ENCODE measurements around the gene FOXK1. TPM values are rescaled to one million over a fixed set of nuclear protein-coding genes. Genes with fewer than 3 reads are reported as not detected.
"Not testable (repeated sequence)": the region's sequence is repeated elsewhere in the genome, so short reads cannot be mapped to it uniquely, and the experiment has no call there.

FOXK1 gene
- 10 to 100 TPM; 32.3 to 32.5 TPM for total RNA-seq

GRCh38 chr7:4681886-4682620 is at the start of gene FOXK1:
Gene FOXK1, plus strand, starts transcription at chr7:4682295. Its CDS starts 14 bp downstream, at chr7:4682309.
- peaks cover 13% of the 10 kb centered on the region for H3K4me1 Mint-ChIP-seq
- H3K9me3 Mint-ChIP-seq = no peaks in the 10 kb centered on the region
- peak within 1 kb of the TSS; percentile 88 for H3K4me3 Mint-ChIP-seq
- no peaks in the 10 kb centered on the region for H3K27me3 Mint-ChIP-seq
- peak; percentile 63 for ATAC-seq (replicated peaks)
- H3K27ac Mint-ChIP-seq = peak within 1 kb of the TSS; percentile 94
- H3K36me3 Mint-ChIP-seq (ENCODE audit: low read depth) = peaks cover 39% of the 10 kb centered on the region

- Mint-ChIP-seq H3K4me3 (no peak overlapping the region), H3K4me1 (no peaks in the 10 kb centered on the region), H3K36me3 (ENCODE audit: low read depth) (no peaks in the 10 kb centered on the region), H3K9me3 (no peaks in the 10 kb centered on the region), H3K27ac (no peak overlapping the region), H3K27me3 (no peaks in the 10 kb centered on the region)
- ATAC-seq (replicated peaks) = peak; percentile 85
These were observed 49.1 kb upstream of the FOXK1 start for GRCh38 chr7:4633012-4633411.

GRCh38 chr7:4634166-4634565 is 47.9 kb upstream of the FOXK1 start:
- Mint-ChIP-seq H3K27me3 (no peaks in the 10 kb centered on the region), H3K27ac (no peak overlapping the region), H3K9me3 (no peaks in the 10 kb centered on the region), H3K36me3 (ENCODE audit: low read depth) (no peaks in the 10 kb centered on the region), H3K4me3 (no peak overlapping the region), H3K4me1 (peaks cover 5% of the 10 kb centered on the region)
- no peak for ATAC-seq (replicated peaks)

DNA sequence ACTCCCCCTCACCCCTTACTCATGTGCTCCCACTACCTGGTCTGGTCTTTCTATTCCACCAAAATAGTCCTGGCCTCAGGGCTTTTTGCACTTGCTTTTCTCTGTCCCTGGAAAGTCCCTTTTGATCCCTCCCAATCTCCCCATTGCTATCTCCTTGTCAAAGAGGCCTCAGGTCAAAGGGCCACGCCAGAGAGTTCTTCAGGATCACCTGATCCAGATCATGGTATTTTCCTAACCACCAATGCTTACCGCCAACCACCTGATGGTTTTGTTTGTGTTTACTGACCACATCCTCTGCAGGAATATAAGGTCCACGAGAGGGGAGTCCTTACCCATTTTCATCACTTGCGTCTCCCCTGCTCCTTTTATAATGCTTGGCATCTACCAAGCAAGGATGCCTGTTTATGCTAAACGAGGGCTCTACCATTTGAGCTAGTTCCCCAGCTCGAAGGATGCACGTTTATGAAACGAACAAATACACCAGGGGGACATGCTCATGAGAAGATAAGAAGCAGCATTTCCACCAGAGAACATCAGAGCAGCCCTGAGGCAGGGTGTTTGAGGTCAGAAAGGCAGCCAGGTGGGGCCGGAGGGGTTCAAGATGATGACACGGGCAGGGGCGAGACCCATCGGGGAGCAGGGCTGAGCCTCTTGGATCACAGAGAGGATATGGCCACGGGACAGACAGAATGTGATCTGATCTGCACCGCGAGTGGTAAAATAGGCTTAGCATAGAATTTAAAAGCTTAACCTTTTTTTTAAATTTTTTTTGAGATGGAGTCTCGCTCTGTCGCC is 43.1 kb upstream of the FOXK1 start:
- H3K27me3 Mint-ChIP-seq = no peaks in the 10 kb centered on the region
- no peak overlapping the region for H3K4me3 Mint-ChIP-seq
- peaks cover 8% of the 10 kb centered on the region for H3K36me3 Mint-ChIP-seq (ENCODE audit: low read depth)
- H3K9me3 Mint-ChIP-seq = no peaks in the 10 kb centered on the region
- peak overlapping the region; percentile 18 for H3K27ac Mint-ChIP-seq
- peaks cover 11% of the 10 kb centered on the region for H3K4me1 Mint-ChIP-seq
- no peak for ATAC-seq (replicated peaks)

DNA sequence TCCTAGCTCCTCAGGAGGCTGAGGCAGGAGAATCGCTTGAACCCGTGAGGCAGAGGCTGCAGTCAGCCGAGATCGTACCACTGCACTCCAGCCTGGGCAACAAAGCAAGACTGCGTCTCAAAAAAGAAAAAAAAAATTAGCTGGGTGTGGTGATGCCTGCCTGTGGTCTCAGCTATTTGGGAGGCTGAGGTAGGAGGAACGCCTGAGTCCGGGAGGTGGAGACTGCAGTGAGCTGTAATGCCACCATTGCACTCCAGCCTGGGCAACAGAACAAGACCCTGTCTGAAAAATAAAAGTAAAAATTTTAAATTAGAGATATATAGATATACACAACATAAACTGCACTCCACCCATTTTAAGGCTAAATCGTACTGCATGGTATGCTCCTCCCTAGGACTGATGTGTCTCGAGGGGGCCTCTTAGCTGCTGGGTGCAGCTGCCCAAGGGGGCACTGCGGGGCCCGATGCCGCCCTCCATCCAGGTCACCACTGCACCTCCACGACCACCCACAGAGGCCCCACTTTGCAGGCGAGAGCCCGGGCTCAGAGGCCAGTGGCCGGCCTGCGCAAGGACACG is 40.9 kb upstream of the FOXK1 start:
- peak; percentile 0 for ATAC-seq (replicated peaks)
- peaks cover 11% of the 10 kb centered on the region for H3K4me1 Mint-ChIP-seq
- no peaks in the 10 kb centered on the region for H3K27me3 Mint-ChIP-seq
- peak overlapping the region; percentile 58 for H3K4me3 Mint-ChIP-seq
- no peak overlapping the region for H3K27ac Mint-ChIP-seq
- no peaks in the 10 kb centered on the region for H3K9me3 Mint-ChIP-seq
- peaks cover 8% of the 10 kb centered on the region for H3K36me3 Mint-ChIP-seq (ENCODE audit: low read depth)

- no peaks in the 10 kb centered on the region for H3K27me3 Mint-ChIP-seq
- peak overlapping the region; percentile 94 for H3K27ac Mint-ChIP-seq
- peaks cover 8% of the 10 kb centered on the region for H3K36me3 Mint-ChIP-seq (ENCODE audit: low read depth)
- H3K4me1 Mint-ChIP-seq = peaks cover 11% of the 10 kb centered on the region
- peak overlapping the region; percentile 91 for H3K4me3 Mint-ChIP-seq
- peak; percentile 94 for ATAC-seq (replicated peaks)
- H3K9me3 Mint-ChIP-seq = no peaks in the 10 kb centered on the region
These were observed 40.2 kb upstream of the FOXK1 start for GRCh38 chr7:4641667-4642467.

GRCh38 chr7:4642468-4643203 is 39.5 kb upstream of the FOXK1 start:
- H3K4me1 Mint-ChIP-seq = peaks cover 11% of the 10 kb centered on the region
- H3K27ac Mint-ChIP-seq = peak overlapping the region; percentile 94
- peaks cover 8% of the 10 kb centered on the region for H3K36me3 Mint-ChIP-seq (ENCODE audit: low read depth)
- no peak for ATAC-seq (replicated peaks)
- H3K27me3 Mint-ChIP-seq = no peaks in the 10 kb centered on the region
- H3K9me3 Mint-ChIP-seq = no peaks in the 10 kb centered on the region
- peak overlapping the region; percentile 91 for H3K4me3 Mint-ChIP-seq

DNA sequence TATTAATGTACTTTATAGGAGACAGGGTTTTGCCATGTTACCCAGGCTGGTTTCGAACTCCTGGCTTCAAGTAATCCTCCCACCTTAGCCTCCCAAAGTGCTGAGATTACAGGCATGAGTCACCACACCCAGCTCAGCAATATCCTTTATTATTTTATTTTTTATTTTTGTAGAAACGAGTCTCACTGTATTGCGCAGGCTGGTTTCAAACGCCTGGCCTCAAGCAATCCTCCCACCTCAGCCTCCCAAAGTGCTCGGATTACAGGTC is 39.0 kb upstream of the FOXK1 start:
- not testable (repeated sequence) for ATAC-seq (replicated peaks); H3K36me3 Mint-ChIP-seq (ENCODE audit: low read depth); H3K27me3 Mint-ChIP-seq; H3K9me3 Mint-ChIP-seq
- Mint-ChIP-seq H3K27ac (peak overlapping the region; percentile 94), H3K4me1 (peaks cover 11% of the 10 kb centered on the region), H3K4me3 (peak overlapping the region; percentile 91)

GRCh38 chr7:4645246-4645645 is 36.8 kb upstream of the FOXK1 start:
- Mint-ChIP-seq H3K9me3 (no peaks in the 10 kb centered on the region), H3K4me1 (peaks cover 6% of the 10 kb centered on the region), H3K27me3 (no peaks in the 10 kb centered on the region), H3K27ac (no peak overlapping the region), H3K4me3 (no peak overlapping the region), H3K36me3 (ENCODE audit: low read depth) (peaks cover 8% of the 10 kb centered on the region)
- no peak for ATAC-seq (replicated peaks)

DNA sequence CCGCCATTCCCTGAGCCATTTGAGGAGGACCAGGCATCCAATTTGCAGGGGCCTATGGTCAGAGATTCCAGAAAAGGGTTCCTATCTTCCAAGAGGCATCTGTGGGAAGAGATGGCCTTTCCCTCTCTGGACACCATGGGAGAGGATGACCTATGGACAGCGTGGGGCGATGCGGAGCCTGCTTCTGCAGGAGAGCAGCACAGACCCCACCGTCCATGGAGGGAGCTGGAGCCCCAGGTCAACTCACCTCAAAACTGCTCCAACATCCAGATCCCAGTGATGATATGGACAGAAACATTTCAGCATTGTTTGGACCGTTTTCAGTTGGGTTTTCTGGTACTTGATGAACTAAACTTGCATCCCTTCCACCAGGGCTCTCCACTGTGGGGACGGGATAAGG is 34.0 kb upstream of the FOXK1 start:
- Mint-ChIP-seq H3K36me3 (ENCODE audit: low read depth) (no peaks in the 10 kb centered on the region), H3K4me1 (no peaks in the 10 kb centered on the region), H3K4me3 (no peak overlapping the region), H3K27me3 (no peaks in the 10 kb centered on the region), H3K27ac (no peak overlapping the region), H3K9me3 (no peaks in the 10 kb centered on the region)
- no peak for ATAC-seq (replicated peaks)

DNA sequence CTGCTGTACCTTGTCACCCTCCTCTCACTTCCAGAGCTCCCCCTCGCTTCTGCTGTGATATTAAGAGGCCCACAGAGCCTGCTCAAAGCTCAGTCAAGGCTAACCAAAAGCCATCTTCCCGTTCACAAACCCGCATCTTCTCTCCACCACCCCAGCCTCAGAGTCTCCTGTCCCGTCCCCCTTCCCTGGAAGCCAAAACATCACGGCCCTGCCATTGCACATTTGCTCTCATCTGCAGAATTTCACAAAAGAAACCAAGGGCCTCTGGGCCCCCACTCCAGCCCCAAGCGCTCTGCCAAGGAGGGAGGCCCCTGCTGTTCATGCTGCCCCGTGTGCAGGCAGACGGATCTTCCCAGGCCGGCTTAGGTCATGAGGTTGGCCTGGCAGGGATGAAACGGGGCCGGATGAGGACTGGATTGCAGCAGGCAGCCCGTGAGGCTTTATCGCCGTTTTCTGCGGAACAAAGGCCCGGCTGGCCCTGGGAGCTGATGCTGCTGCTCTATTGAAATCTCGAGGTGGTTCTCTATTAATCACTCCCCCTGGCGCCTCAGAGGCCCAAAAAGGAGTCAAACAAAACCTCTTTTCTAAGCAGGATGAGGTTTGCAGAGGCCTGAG is 31.6 kb upstream of the FOXK1 start:
- Mint-ChIP-seq H3K27me3 (no peaks in the 10 kb centered on the region), H3K4me1 (no peaks in the 10 kb centered on the region), H3K9me3 (no peaks in the 10 kb centered on the region), H3K36me3 (ENCODE audit: low read depth) (no peaks in the 10 kb centered on the region), H3K27ac (no peak overlapping the region), H3K4me3 (no peak overlapping the region)
- no peak for ATAC-seq (replicated peaks)

- ATAC-seq (replicated peaks) = no peak
- no peak overlapping the region for H3K4me3 Mint-ChIP-seq
These were observed 28.3 kb upstream of the FOXK1 start for GRCh38 chr7:4653771-4654170.

GRCh38 chr7:4655311-4655710 is 26.8 kb upstream of the FOXK1 start:
- no peak overlapping the region for H3K4me3 Mint-ChIP-seq
- H3K9me3 Mint-ChIP-seq = peaks cover 12% of the 10 kb centered on the region
- ATAC-seq (replicated peaks) = no peak
- no peak overlapping the region for H3K27ac Mint-ChIP-seq
- no peaks in the 10 kb centered on the region for H3K27me3 Mint-ChIP-seq
- H3K4me1 Mint-ChIP-seq = no peaks in the 10 kb centered on the region
- H3K36me3 Mint-ChIP-seq (ENCODE audit: low read depth) = no peaks in the 10 kb centered on the region

More at GRCh38 chr7:4653771-4654170, 28.3 kb upstream of the FOXK1 start:
- Mint-ChIP-seq H3K27ac (no peak overlapping the region), H3K4me1 (no peaks in the 10 kb centered on the region), H3K9me3 (peaks cover 6% of the 10 kb centered on the region), H3K27me3 (no peaks in the 10 kb centered on the region), H3K36me3 (ENCODE audit: low read depth) (no peaks in the 10 kb centered on the region)
